GM19035 (cell line): Measurements from ENCODE around the gene FAM149A.
A peak's percentile ranks its signal among the peaks of the same experiment; 100 is the strongest.

ENCODE experiments used
- ATAC-seq: cut with Tn5 transposase; IDR thresholded peaks from one replicate; pipeline ENCODE4 v1.9.1; 2021; ENCODE audit not compliant: unreplicated experiment

FAM149A gene

GRCh38 chr4:186104890-186105646, 564 bp downstream of the FAM149A start:
- peak; percentile 44 for ATAC-seq

GRCh38 chr4:186105647-186106321, 1.3 kb downstream of the FAM149A start:
- peak; percentile 30 for ATAC-seq

- no peak for ATAC-seq
Measured at GRCh38 chr4:186107947-186108346, 3.4 kb downstream of the FAM149A start.

- ATAC-seq = no peak
Measured at GRCh38 chr4:186108391-186108790, 3.9 kb downstream of the FAM149A start.

- ATAC-seq = no peak
Measured at GRCh38 chr4:186109245-186109644, 4.7 kb downstream of the FAM149A start.

- ATAC-seq = no peak
Measured at GRCh38 chr4:186116697-186117096, 12.2 kb downstream of the FAM149A start.

GRCh38 chr4:186118582-186118981, 14.1 kb downstream of the FAM149A start:
- no peak for ATAC-seq

GRCh38 chr4:186121057-186121456, 16.6 kb downstream of the FAM149A start:
- no peak for ATAC-seq

GRCh38 chr4:186128842-186129241, 24.3 kb downstream of the FAM149A start:
- no peak for ATAC-seq

GRCh38 chr4:186131935-186132334, 27.4 kb downstream of the FAM149A start:
- ATAC-seq = no peak

- no peak for ATAC-seq
Measured at GRCh38 chr4:186132577-186133242, 28.2 kb downstream of the FAM149A start.

GRCh38 chr4:186134257-186134656, 29.8 kb downstream of the FAM149A start:
- peak; percentile 99 for ATAC-seq

GRCh38 chr4:186134861-186135260, 30.4 kb downstream of the FAM149A start:
- no peak for ATAC-seq

- ATAC-seq = no peak
Measured at GRCh38 chr4:186137196-186137794, 32.8 kb downstream of the FAM149A start.

- no peak for ATAC-seq
Measured at GRCh38 chr4:186144198-186144945, 39.9 kb downstream of the FAM149A start.

GRCh38 chr4:186144946-186145569, 40.6 kb downstream of the FAM149A start:
- ATAC-seq = no peak

- no peak for ATAC-seq
Measured at GRCh38 chr4:186146458-186146857, 42.0 kb downstream of the FAM149A start.

- ATAC-seq = no peak
Measured at GRCh38 chr4:186148336-186148975, 44.0 kb downstream of the FAM149A start.

- ATAC-seq = no peak
Measured at GRCh38 chr4:186149872-186150271, 45.4 kb downstream of the FAM149A start.

GRCh38 chr4:186150926-186151325, 46.4 kb downstream of the FAM149A start:
- no peak for ATAC-seq
